GM12874 (cell line): ENCODE results near the gene FBXL4.

Experiments
- TF ChIP-seq, protein P1 (sequence below): IDR thresholded peaks from 2 replicates; pipeline ENCODE4 v1.5.1; 2011; ENCODE audit warnings: low read depth, mild to moderate bottlenecking, control low read depth, low read length, moderate library complexity; ENCODE audit not compliant: insufficient read depth

Gene FBXL4

DNA sequence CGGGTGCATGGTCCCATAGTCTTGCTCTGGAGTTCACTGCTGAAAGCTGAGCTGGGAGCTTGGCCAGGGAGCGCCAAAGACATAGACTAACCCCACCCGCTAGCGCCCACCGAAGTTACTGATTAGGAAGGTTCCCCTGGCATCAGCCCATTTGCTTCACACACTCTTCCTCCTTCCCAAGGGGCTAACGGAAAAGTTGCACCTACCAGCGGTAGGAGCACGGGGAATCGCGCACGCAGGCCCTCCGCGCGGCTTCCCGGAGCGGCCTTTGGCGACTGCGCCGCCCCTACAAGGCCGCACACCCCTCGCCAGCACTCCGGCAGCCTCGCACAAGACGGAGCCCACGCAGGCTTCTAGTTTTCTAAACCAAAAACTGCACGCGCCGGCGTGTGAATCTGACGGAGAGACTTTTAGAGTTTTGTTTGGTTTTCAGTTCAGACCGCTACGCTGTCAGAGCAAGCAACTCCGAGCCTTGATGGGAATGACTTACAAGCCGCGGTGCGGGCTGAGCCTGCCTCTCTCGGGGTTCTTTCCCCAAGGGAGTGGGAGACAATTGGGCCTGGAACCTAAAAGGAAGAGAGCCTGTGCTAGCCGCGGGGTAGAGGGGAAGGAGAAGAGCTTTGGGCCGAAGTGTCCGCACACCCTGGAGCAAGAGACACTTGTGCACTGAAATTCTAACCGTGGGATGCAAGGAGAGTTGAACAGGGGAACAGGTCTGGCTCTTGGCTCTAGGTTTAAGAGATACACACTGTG is 114.3 kb downstream of the FBXL4 start:
- TF ChIP-seq, protein P1, sequence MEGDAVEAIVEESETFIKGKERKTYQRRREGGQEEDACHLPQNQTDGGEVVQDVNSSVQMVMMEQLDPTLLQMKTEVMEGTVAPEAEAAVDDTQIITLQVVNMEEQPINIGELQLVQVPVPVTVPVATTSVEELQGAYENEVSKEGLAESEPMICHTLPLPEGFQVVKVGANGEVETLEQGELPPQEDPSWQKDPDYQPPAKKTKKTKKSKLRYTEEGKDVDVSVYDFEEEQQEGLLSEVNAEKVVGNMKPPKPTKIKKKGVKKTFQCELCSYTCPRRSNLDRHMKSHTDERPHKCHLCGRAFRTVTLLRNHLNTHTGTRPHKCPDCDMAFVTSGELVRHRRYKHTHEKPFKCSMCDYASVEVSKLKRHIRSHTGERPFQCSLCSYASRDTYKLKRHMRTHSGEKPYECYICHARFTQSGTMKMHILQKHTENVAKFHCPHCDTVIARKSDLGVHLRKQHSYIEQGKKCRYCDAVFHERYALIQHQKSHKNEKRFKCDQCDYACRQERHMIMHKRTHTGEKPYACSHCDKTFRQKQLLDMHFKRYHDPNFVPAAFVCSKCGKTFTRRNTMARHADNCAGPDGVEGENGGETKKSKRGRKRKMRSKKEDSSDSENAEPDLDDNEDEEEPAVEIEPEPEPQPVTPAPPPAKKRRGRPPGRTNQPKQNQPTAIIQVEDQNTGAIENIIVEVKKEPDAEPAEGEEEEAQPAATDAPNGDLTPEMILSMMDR, result no peak

DNA sequence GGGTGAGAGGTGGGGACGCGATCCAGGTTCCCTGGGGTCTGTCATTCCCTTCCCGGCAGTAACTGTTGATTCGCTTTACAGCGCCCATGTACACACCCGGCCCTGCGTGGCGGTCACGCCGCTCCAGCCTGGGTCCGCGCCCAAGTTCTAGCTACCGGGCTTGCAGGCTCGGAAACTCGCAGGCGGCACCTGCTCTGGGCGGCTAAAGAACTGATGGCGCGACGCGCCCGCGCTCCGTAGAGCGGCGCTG is 114.8 kb downstream of the FBXL4 start:
- TF ChIP-seq, protein P1, result no peak

DNA sequence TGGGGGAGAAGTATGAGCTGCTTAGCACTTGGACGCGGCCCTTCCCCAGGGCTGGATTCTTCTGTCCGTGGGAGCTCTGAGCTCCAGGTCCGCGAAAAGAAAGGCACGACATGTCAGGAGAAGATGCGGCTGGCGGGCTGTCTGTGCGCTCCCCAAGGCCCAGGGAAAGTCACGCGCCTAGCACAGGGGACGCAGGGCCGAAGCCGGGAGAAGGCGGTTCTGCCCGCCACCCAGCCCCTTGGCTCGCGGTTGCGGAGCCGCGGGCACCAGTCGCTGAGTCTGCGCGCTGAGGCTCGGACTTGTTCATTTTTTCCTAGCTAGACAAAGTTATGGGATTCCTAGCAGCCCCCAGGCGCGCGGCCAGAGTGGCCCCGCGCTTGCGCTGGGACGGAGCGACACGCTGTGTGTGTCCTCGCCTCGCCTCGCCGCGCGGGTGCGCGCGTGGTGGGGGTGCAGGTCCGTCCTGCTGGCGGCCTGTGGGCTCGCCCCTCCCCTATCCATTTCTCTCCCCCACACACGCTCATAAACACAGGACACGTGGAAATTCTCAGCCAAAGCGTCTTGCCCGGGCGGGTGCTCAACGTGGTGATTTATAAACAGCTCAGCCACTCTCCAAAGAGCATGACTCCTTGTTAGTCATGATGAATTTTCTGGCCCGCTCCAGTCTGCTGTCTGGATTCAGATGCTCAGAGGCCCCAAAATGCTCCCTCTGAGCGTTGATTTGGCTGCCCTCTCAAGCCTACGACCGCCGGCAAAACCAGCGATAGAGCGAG is 115.3 kb downstream of the FBXL4 start:
- TF ChIP-seq, protein P1, result no peak

DNA sequence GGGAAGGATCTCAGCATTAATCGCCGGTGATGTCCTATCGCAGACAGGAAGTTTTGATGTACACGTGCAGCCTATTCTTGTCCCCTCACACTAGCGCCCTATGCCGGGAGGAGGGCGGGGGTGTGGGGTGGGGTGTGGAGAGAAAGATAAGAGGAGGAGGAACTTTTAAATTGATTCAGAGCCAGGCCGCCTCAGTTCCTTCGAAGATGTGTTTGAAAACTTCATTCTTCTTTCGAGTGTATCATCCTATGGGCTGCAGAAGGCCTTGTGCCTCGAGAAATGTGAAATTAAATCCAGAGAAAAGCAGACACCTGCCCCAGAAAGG is 115.8 kb downstream of the FBXL4 start:
- TF ChIP-seq, protein P1, result no peak

DNA sequence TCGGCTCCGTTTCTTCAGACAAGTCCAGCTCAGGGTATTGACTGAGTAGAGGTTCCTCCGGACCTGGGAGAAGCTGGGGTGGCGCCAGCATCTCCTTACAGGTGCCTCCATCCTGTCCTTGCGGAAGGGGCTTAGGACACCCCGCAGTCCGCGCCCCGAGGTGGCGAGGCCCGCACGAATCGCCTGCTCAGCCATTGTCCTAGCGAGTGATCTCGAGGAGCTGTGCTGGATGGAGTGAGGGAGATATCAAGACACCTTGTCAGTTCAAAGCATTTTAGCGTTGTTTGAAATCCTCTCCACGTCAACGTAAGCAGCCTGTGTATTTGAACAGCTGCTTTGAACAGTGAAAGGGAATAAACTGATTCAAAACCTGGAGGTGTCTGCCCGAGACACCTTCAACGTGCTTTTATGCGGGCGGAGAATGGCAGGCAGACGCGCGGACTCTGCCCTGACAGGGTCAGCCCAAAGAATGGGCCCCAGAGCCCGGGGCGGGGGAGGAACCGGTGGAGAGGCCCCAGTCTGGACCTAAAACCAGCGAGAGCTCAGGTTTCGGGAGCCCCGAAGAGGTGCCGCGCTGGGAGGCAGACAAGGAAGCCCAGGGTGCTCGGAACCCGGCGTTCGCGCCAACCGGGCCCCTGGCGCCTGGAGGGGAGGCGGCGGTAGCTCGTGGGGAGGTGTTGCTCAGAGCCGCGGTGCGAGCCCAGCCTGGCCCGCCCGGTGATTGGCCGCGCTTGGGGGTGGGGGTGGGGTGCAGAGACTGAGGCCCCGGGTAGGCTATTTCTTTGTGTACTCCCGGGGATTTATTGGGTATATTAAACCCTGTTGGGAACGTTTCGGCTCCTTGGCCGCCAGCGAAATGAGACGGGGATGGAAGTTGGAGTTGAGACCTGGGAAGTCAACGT is 116.4 kb downstream of the FBXL4 start:
- TF ChIP-seq, protein P1, result no peak

DNA sequence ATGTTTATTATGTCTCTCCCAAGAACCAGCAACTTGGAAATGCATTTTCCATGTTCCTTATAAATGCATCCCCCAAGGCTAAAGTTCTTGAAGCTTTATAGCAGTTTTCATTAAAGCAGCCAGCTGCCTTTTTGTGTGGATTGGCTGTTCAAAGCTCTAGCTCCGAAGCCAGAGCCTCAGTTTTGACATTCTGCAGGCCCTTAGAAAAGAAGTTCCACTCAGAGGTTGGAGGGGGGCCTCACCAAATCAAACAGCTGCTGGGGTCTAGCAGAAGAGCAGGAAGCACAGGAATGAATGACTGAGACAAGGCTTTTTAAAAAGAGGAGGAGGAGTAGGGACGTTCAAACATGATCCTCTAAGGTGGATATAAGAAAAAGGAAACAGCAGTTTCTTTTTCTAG is 117.6 kb downstream of the FBXL4 start:
- TF ChIP-seq, protein P1, result no peak

DNA sequence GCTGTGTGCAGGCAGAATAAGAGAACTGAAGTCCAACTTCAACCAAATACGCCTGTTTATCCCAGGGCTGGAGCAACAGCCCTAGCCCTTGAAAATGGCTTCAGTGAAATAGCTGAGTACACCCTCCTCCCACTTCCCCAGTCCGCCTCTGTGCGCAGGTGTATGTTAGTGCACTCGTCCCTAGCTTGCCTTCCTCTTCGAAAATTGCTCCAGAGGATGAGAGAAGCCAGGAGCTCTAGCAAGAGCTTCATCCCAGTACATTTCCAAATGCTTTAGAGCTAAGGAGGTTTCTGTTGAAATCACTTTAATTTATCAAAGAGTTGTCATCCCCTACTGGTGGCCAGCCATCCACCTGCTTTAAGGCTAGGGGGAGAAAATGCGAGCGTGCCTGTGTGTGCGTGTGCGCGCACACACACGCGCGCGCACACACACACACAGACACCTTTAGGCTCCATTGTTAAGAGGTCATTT is 118.8 kb downstream of the FBXL4 start:
- TF ChIP-seq, protein P1, result no peak
